Esophagus (tissue), 2 donors: ENCODE results near the gene FAM228A. TPM values are rescaled to one million over a fixed set of nuclear protein-coding genes. Genes with fewer than 3 reads are reported as not detected.
"Not testable (repeated sequence)": the region's sequence is repeated elsewhere in the genome, so short reads cannot be mapped to it uniquely, and the experiment has no call there.

Experiments
- H3K27ac ChIP-seq, 2 donors: one replicate each; pipeline ENCODE4 v1.5.1; 2013; ENCODE audit warnings: low read depth in 2 of 2, mild to moderate bottlenecking in 2 of 2, inconsistent platforms in 1 of 2, low read length in 1 of 2, moderate library complexity in 1 of 2
- H3K27me3 ChIP-seq, 2 donors: one replicate each; pipeline ENCODE4 v1.6.1; 2013; ENCODE audit warnings: low read length in 2 of 2, control low read depth in 1 of 2, mild to moderate bottlenecking in 1 of 2; ENCODE audit not compliant: insufficient read depth in 2 of 2, control insufficient read depth in 1 of 2
- H3K36me3 ChIP-seq, 2 donors: one replicate each; pipeline ENCODE4 v1.6.1; 2013; ENCODE audit warnings: low read length in 1 of 2; ENCODE audit not compliant: control insufficient read depth in 2 of 2, insufficient read depth in 2 of 2
- H3K4me1 ChIP-seq, 2 donors: one replicate each; pipeline ENCODE4 v1.6.1; 2013; ENCODE audit warnings: low read length in 1 of 2; ENCODE audit not compliant: control insufficient read depth in 2 of 2, insufficient read depth in 2 of 2
- H3K4me3 ChIP-seq, 2 donors: one replicate each; pipeline ENCODE4 v1.5.1; 2013; ENCODE audit warnings: low read length in 2 of 2, mild to moderate bottlenecking in 2 of 2, low read depth in 1 of 2, moderate library complexity in 1 of 2
- H3K9me3 ChIP-seq, 2 donors: one replicate each; pipeline ENCODE4 v1.6.1; 2013; ENCODE audit warnings: mild to moderate bottlenecking in 2 of 2, low read depth in 1 of 2, low read length in 1 of 2, moderate library complexity in 1 of 2; ENCODE audit not compliant: control insufficient read depth in 2 of 2, insufficient read depth in 1 of 2
- WGBS, 2 donors: extraction: QIAGEN DNeasy Blood & Tissue Kit; methylation state at CpG; one replicate each; pipeline ENCODE4 v1.1.7; 2013; 5-methylcytosine and 5-hydroxymethylcytosine counted together
- polyA plus RNA-seq, 2 donors: library from polyadenylated mRNA; stranded (reverse); fragments of 200-250 nt; gene quantifications; one replicate each; pipeline ENCODE4 v1.2.3, GENCODE V29; 2013
- donor health status: healthy with polysubstance abuse.
- donor health status: Bipolar disorder and iron deficiency.

FAM228A gene
- polyA plus RNA-seq, 2 donors = 0.16 to 0.22 TPM

DNA sequence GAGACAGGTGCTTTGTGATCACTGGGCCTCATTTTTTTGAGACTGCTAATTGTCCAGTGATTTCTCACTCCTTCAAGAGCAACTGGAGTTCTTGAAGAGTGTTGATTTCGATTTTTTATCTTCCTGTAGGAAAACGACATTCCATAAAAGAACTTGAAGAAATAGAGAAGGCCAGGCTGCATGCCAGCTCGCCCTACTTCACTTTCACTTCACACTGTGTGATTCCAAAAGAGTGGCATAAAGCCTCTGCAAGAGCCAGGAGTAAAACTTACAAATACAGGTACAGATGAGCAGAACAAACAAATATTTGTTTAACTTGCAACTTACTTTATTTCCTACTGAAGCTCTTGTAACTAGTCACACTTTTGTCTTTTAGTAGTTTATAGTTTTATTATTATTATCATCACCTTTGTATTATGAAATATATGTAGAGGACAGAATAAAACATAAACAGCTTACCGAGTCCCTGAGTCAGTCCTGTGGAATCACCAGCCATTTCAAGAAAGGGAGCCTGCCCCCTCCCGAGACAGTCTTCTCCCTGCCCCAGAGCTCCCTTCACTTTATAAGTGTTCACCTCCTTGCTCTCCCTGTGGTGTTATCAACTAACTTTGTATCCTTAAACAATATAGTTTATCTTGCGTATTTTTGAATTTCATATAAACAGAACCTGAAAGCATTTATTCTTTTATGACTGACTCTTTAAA lies 8.7 kb downstream of the FAM228A start:
- peaks cover 0 to 2% of the 10 kb centered on the region in 2 donors for H3K27me3 ChIP-seq
- no peak overlapping the region for H3K4me3 ChIP-seq
- no peak overlapping the region for H3K27ac ChIP-seq
- H3K36me3 ChIP-seq = no peaks in the 10 kb centered on the region
- H3K4me1 ChIP-seq = peaks cover 0 to 2% of the 10 kb centered on the region in 2 donors
- no peaks in the 10 kb centered on the region for H3K9me3 ChIP-seq
- WGBS, 2 donors = 74 to 82% methylated on average over 6 of the region's 6 CpGs

- WGBS, 2 donors = 87 to 89% methylated on average over 10 of the region's 10 CpGs
- no peaks in the 10 kb centered on the region for H3K27me3 ChIP-seq
- H3K9me3 ChIP-seq = no peaks in the 10 kb centered on the region
- no peak overlapping the region for H3K27ac ChIP-seq
- no peak overlapping the region for H3K4me3 ChIP-seq
- H3K36me3 ChIP-seq = no peaks in the 10 kb centered on the region
- peaks cover 0 to 2% of the 10 kb centered on the region in 2 donors for H3K4me1 ChIP-seq
These were observed 14.7 kb downstream of the FAM228A start for GRCh38 chr2:24189551-24189950.

DNA sequence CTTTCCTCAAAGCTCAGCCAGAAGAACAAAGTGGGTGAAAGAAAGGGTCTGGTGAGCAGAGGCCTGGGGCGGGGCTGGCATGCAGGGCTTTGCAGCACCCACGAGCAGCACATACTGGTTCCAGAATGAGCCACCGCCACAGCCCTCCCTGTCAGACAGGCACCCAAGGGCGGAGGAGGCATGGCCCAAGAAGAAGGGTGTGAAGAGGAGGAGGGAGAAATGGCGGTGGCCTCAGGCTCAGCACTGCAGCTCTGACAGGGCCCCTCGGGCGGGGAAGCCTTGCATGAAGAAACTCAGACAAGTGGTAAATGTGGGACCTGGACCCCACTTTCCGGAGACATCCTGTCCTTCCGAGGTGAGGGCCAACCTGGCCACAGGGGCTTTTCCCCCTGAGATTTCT lies 15.7 kb downstream of the FAM228A start:
- Histone ChIP-seq H3K4me1 (peaks cover 0 to 2% of the 10 kb centered on the region in 2 donors), H3K9me3 (no peaks in the 10 kb centered on the region), H3K27ac (no peak overlapping the region), H3K4me3 (no peak overlapping the region), H3K27me3 (no peaks in the 10 kb centered on the region), H3K36me3 (no peaks in the 10 kb centered on the region)
- 81 to 82% methylated on average over 9 of the region's 9 CpGs for WGBS, 2 donors

DNA sequence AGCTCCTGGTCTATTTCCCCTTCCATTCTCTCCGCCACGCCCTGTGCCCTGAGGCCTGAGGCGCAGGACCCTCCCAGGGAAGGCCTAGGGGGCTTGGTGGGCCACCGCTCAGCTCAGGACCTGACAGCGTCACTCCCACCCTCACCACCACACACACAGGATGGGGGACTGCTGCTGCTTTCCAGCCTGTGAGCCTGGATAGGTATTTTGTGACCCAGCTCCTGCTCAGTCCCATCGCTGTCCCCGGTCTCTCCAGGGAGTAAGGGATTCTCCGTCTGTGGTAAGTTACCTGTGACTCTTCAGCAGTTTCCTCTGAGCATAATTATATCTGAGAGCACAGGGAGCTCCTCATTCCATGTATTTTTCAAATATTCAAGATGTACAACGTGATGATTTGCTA lies 16.3 kb downstream of the FAM228A start:
- H3K9me3 ChIP-seq = no peaks in the 10 kb centered on the region
- H3K27ac ChIP-seq = no peak overlapping the region
- WGBS, 2 donors = 90% methylated on average over 9 of the region's 9 CpGs
- no peaks in the 10 kb centered on the region for H3K36me3 ChIP-seq
- H3K4me1 ChIP-seq = peaks cover 0 to 2% of the 10 kb centered on the region in 2 donors
- H3K27me3 ChIP-seq = no peaks in the 10 kb centered on the region
- no peak overlapping the region for H3K4me3 ChIP-seq

DNA sequence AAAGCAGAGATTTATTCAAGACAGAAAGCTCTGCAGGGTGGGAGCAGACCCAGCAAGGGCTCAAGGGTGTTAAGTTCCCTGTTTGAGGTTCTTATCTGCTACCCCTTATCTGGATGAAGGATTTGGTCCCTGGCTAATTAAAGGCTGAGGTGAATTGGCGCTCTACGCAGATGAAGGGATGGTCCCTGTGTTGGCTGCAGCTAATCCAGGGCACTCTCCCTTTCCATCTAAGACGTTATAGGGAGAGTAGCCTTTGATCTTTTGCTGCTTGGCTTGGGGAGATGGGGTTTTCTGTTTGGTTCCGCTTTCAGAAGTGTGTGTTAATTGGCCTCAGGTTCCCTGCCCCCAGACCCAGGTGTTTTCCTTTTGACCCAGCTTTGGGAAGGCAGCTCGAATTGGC lies 17.0 kb downstream of the FAM228A start:
- H3K27ac ChIP-seq = no peak overlapping the region
- no peak overlapping the region for H3K4me3 ChIP-seq
- no peaks in the 10 kb centered on the region for H3K36me3 ChIP-seq
- no peaks in the 10 kb centered on the region for H3K27me3 ChIP-seq
- H3K4me1 ChIP-seq = peaks cover 0 to 2% of the 10 kb centered on the region in 2 donors
- WGBS, 2 donors = 57 to 67% methylated on average over 5 of the region's 5 CpGs
- no peaks in the 10 kb centered on the region for H3K9me3 ChIP-seq

GRCh38 chr2:24197213-24197612 lies 22.4 kb downstream of the FAM228A start:
- not testable (repeated sequence) for H3K4me3 ChIP-seq, H3K36me3 ChIP-seq, H3K4me1 ChIP-seq, H3K9me3 ChIP-seq, H3K27me3 ChIP-seq, H3K27ac ChIP-seq
- WGBS, 2 donors = 88 to 100% methylated on average over 1 of the region's 1 CpG

DNA sequence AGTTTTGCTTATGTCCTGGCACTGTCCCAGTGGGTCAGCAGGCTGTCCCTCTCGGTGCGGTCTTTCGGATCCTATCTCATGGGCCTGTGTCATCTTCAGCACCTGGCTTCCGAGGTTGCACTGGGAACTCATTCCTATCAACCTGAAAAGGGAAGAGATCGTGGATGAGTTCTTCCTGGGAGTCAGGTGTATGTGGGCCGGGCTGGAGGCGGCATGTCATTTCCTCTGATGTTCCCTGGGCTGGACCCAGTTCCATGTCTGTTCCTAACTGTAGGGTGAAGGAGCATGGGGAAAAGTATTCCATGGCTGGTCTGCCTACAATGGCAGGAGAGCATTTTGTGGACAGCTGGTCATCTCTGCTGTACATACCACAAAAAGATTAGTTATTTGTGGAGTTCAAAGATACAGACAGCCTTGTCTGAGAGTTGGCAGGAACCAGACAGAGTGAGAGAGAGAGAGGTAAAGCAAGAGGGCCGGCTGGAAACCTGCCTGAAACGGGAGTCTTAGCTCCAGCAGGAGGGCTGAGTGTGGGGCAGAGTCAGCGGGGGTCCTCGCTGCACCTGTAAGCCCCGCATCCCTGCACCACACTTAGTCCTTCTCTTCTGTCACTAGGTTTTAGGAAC lies 25.2 kb downstream of the FAM228A start:
- Histone ChIP-seq H3K27ac (no peak overlapping the region), H3K9me3 (no peaks in the 10 kb centered on the region), H3K4me3 (no peak overlapping the region), H3K27me3 (no peaks in the 10 kb centered on the region), H3K36me3 (peaks cover 10 to 17% of the 10 kb centered on the region in 2 donors), H3K4me1 (no peaks in the 10 kb centered on the region)
- whole genome bisulfite sequencing, 2 donors = 89 to 90% methylated on average over 12 of the region's 12 CpGs

- WGBS, 2 donors = 96 to 100% methylated on average over 3 of the region's 3 CpGs
- H3K4me1 ChIP-seq = no peaks in the 10 kb centered on the region
- H3K9me3 ChIP-seq = no peaks in the 10 kb centered on the region
- no peak overlapping the region for H3K27ac ChIP-seq
- H3K4me3 ChIP-seq = no peak overlapping the region
- H3K36me3 ChIP-seq = peaks cover 10 to 17% of the 10 kb centered on the region in 2 donors
- H3K27me3 ChIP-seq = no peaks in the 10 kb centered on the region
These were observed 25.9 kb downstream of the FAM228A start for GRCh38 chr2:24200799-24201198.

GRCh38 chr2:24203029-24203786 lies 28.4 kb downstream of the FAM228A start:
- Histone ChIP-seq H3K27me3 (no peaks in the 10 kb centered on the region), H3K9me3 (no peaks in the 10 kb centered on the region), H3K4me1 (no peaks in the 10 kb centered on the region), H3K4me3 (no peak overlapping the region), H3K27ac (no peak overlapping the region), H3K36me3 (peaks cover 25 to 34% of the 10 kb centered on the region in 2 donors)
- WGBS, 2 donors = 83 to 86% methylated on average over 19 of the region's 19 CpGs
